Neural cell (in vitro differentiated cells): ENCODE measurements around the gene TRPM3. TPM values are rescaled to one million over a fixed set of nuclear protein-coding genes. Genes with fewer than 3 reads are reported as not detected.

Experiments
- H2AFZ ChIP-seq: fragments of 200-600, 300-800 bp; sonication (generic), shearing (Covaris generic); 2 replicates; pipeline ENCODE4 v1.6.0; 2014; ENCODE audit warnings: low read depth, mild to moderate bottlenecking, antibody characterized with exemption, low read length, moderate library complexity
- H3F3A ChIP-seq: fragments of 200-600 bp; shearing (Covaris generic); 2 replicates; pipeline ENCODE4 v1.6.1; 2016; ENCODE audit warnings: mild to moderate bottlenecking, moderate library complexity, mixed read lengths, antibody characterized with exemption, low read length; ENCODE audit not compliant: insufficient read depth, poor library complexity, severe bottlenecking
- H3K27ac ChIP-seq: fragments of 200-600, 300-800 bp; sonication (generic), shearing (Covaris generic); 2 replicates; pipeline ENCODE4 v1.5.1; 2014; ENCODE audit warnings: mild to moderate bottlenecking, low read length, moderate library complexity
- H3K27me3 ChIP-seq: fragments of 300-800, 200-600 bp; sonication (generic), shearing (Covaris generic); 2 replicates; pipeline ENCODE4 v1.6.0; 2014; ENCODE audit warnings: mild to moderate bottlenecking, low read depth, low read length, moderate library complexity; ENCODE audit not compliant: insufficient read depth
- H3K36me3 ChIP-seq: fragments of 300-800, 200-600 bp; sonication (generic), shearing (Covaris generic); 2 replicates; pipeline ENCODE4 v1.5.1; 2014; ENCODE audit warnings: mild to moderate bottlenecking, antibody characterized with exemption, low read length, moderate library complexity; ENCODE audit not compliant: insufficient read depth
- H3K4me2 ChIP-seq: fragments of 300-800, 200-600 bp; sonication (generic), shearing (Covaris generic); 2 replicates; pipeline ENCODE4 v1.6.0; 2014; ENCODE audit warnings: mild to moderate bottlenecking, low read length
- H3K4me3 ChIP-seq: fragments of 300-800, 200-600 bp; sonication (generic), shearing (Covaris generic); 2 replicates; pipeline ENCODE4 v1.5.1; 2014; ENCODE audit warnings: mild to moderate bottlenecking, low read length, moderate library complexity
- H3K79me2 ChIP-seq: fragments of 200-600 bp; shearing (Covaris generic); replicated peaks from 2 replicates; pipeline ENCODE4 v1.6.0; 2014; ENCODE audit warnings: mild to moderate bottlenecking, low read length, moderate library complexity; ENCODE audit not compliant: insufficient read depth
- H3K9ac ChIP-seq: fragments of 300-800, 200-600 bp; sonication (generic), shearing (Covaris generic); 2 replicates; pipeline ENCODE4 v1.6.1; 2016; ENCODE audit warnings: mild to moderate bottlenecking, low read length, mixed read lengths
- H3K9me2 ChIP-seq: fragments of 200-600 bp; shearing (Covaris generic); 2 replicates; pipeline ENCODE4 v1.6.1; 2016; ENCODE audit warnings: mild to moderate bottlenecking, low read length, mixed read lengths; ENCODE audit not compliant: insufficient read depth
- H3K9me3 ChIP-seq: fragments of 200-600, 300-800 bp; sonication (generic), shearing (Covaris generic); 2 replicates; pipeline ENCODE4 v1.6.1; 2016; ENCODE audit warnings: mild to moderate bottlenecking, mixed run types, low read length, moderate library complexity, mixed read lengths
- H4K20me1 ChIP-seq: fragments of 200-600 bp; shearing (Covaris generic); 2 replicates; pipeline ENCODE4 v1.6.1; 2016; ENCODE audit warnings: mild to moderate bottlenecking, mixed run types; ENCODE audit not compliant: insufficient read depth
- EP300 ChIP-seq: fragments of 450-650 bp; conservative IDR thresholded peaks from 2 replicates; pipeline ENCODE4 v1.6.1; 2014; ENCODE audit warnings: antibody characterized with exemption, mild to moderate bottlenecking, moderate library complexity; ENCODE audit not compliant: poor library complexity, severe bottlenecking
- EZH2 ChIP-seq: fragments of 200-600, 300-800 bp; shearing (Covaris generic), sonication (generic); IDR thresholded peaks from 2 replicates; pipeline ENCODE4 v1.6.1; 2014; ENCODE audit warnings: antibody characterized with exemption, low read length, borderline replicate concordance, mild to moderate bottlenecking; ENCODE audit not compliant: insufficient read depth, poor library complexity, severe bottlenecking
- MXI1 ChIP-seq: fragments of 450-650 bp; conservative IDR thresholded peaks from 2 replicates; pipeline ENCODE4 v1.6.1; 2014; ENCODE audit warnings: antibody characterized with exemption, mild to moderate bottlenecking; ENCODE audit not compliant: poor library complexity, severe bottlenecking
- POLR2AphosphoS5 ChIP-seq: IDR thresholded peaks from 2 replicates; pipeline ENCODE4 v1.6.1; 2012
- RAD21 ChIP-seq: fragments of 450-650 bp; conservative IDR thresholded peaks from 2 replicates; pipeline ENCODE4 v1.6.1; 2014; ENCODE audit warnings: antibody characterized with exemption, mild to moderate bottlenecking, moderate library complexity
- REST ChIP-seq: IDR thresholded peaks from 2 replicates; pipeline ENCODE4 v1.6.1; 2012; ENCODE audit warnings: borderline replicate concordance
- SMC3 ChIP-seq: fragments of 450-650 bp; conservative IDR thresholded peaks from 2 replicates; pipeline ENCODE4 v1.6.1; 2014; ENCODE audit warnings: antibody characterized with exemption, mild to moderate bottlenecking, moderate library complexity; ENCODE audit not compliant: poor library complexity
- TAF1 ChIP-seq: IDR thresholded peaks from 2 replicates; pipeline ENCODE4 v1.6.1; 2012; ENCODE audit warnings: low read depth
- polyA plus RNA-seq: library from polyadenylated mRNA; depleted of rRNA; stranded (reverse); fragments of >200 nt; gene quantifications from 2 replicates; pipeline ENCODE4 v1.2.3, GENCODE V29; 2014
- TF ChIP-seq, protein P1 (sequence below): fragments of 450-650 bp; IDR thresholded peaks from 2 replicates; pipeline ENCODE4 v1.5.1; 2014; ENCODE audit warnings: antibody characterized with exemption, mild to moderate bottlenecking, moderate library complexity; ENCODE audit not compliant: poor library complexity, severe bottlenecking

Gene TRPM3
- polyA plus RNA-seq, 1 donor from 2014 or later: 1.3 TPM

- no peak overlapping the region for H2AFZ ChIP-seq
- no peaks in the 10 kb centered on the region for H3F3A ChIP-seq
- no peak overlapping the region for H3K4me3 ChIP-seq
- H3K27me3 ChIP-seq: no peaks in the 10 kb centered on the region
- no peak overlapping the region for H3K4me2 ChIP-seq
- H3K9me3 ChIP-seq: no peaks in the 10 kb centered on the region
- H3K27ac ChIP-seq: no peak overlapping the region
- no peaks in the 10 kb centered on the region for H3K79me2 ChIP-seq
- H4K20me1 ChIP-seq: no peaks in the 10 kb centered on the region
- H3K9me2 ChIP-seq: no peaks in the 10 kb centered on the region
- no peak overlapping the region for H3K9ac ChIP-seq
- H3K36me3 ChIP-seq: no peaks in the 10 kb centered on the region
- TF ChIP-seq, protein P1, sequence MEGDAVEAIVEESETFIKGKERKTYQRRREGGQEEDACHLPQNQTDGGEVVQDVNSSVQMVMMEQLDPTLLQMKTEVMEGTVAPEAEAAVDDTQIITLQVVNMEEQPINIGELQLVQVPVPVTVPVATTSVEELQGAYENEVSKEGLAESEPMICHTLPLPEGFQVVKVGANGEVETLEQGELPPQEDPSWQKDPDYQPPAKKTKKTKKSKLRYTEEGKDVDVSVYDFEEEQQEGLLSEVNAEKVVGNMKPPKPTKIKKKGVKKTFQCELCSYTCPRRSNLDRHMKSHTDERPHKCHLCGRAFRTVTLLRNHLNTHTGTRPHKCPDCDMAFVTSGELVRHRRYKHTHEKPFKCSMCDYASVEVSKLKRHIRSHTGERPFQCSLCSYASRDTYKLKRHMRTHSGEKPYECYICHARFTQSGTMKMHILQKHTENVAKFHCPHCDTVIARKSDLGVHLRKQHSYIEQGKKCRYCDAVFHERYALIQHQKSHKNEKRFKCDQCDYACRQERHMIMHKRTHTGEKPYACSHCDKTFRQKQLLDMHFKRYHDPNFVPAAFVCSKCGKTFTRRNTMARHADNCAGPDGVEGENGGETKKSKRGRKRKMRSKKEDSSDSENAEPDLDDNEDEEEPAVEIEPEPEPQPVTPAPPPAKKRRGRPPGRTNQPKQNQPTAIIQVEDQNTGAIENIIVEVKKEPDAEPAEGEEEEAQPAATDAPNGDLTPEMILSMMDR: no peak
- TF ChIP-seq REST (no peak), EP300 (no peak), RAD21 (no peak), MXI1 (no peak), EZH2 (no peak)
Observed at GRCh38 chr9:70979966-70980365, 141.5 kb downstream of the TRPM3 start.

- Histone ChIP-seq H3K36me3 (no peaks in the 10 kb centered on the region), H3K9me3 (no peaks in the 10 kb centered on the region), H2AFZ (no peak overlapping the region), H3K27ac (no peak overlapping the region), H3K9me2 (no peaks in the 10 kb centered on the region), H3K4me2 (no peak overlapping the region), H3K79me2 (no peaks in the 10 kb centered on the region), H4K20me1 (no peaks in the 10 kb centered on the region), H3F3A (no peaks in the 10 kb centered on the region), H3K27me3 (no peaks in the 10 kb centered on the region), H3K9ac (no peak overlapping the region), H3K4me3 (no peak overlapping the region)
- TF ChIP-seq EP300: no peak
- no peak for TF ChIP-seq MXI1
- no peak for TF ChIP-seq EZH2
- no peak for TF ChIP-seq REST
- TF ChIP-seq SMC3: no peak
- no peak for TF ChIP-seq TAF1
- no peak for TF ChIP-seq POLR2AphosphoS5
- no peak for TF ChIP-seq RAD21
- TF ChIP-seq, protein P1: no peak
Observed at GRCh38 chr9:70978085-70978484, 143.3 kb downstream of the TRPM3 start.
